Endothelial cell of hepatic sinusoid (primary cell): ENCODE data around the gene DNAH14.
"Not testable (repeated sequence)": the region's sequence is repeated elsewhere in the genome, so short reads cannot be mapped to it uniquely, and the experiment has no call there.

Source experiments
- in situ Hi-C: cut with HindIII; loops from 2 replicates; pipeline ENCODE4 v1.10.0; 2017; ENCODE audit warnings: low sequenced_read_pairs

The DNAH14 gene

GRCh38 chr1:224929335-224930237, at the start of gene DNAH14:
DNAH14 (plus strand) TSS chr1:224929675; CDS start chr1:224952703, 23,028 bp downstream.
- in situ Hi-C loops: no loop called here

GRCh38 chr1:224880593-224881307, 48.7 kb upstream of the DNAH14 start:
- in situ Hi-C loops: no loop called here

GRCh38 chr1:224881308-224881692, 48.2 kb upstream of the DNAH14 start:
- in situ Hi-C loops: not testable (repeated sequence)

- in situ Hi-C loops: no loop called here
These were observed 47.7 kb upstream of the DNAH14 start for GRCh38 chr1:224881762-224882211.

- in situ Hi-C loops: no loop called here
These were observed 47.2 kb upstream of the DNAH14 start for GRCh38 chr1:224882264-224882663.

DNA sequence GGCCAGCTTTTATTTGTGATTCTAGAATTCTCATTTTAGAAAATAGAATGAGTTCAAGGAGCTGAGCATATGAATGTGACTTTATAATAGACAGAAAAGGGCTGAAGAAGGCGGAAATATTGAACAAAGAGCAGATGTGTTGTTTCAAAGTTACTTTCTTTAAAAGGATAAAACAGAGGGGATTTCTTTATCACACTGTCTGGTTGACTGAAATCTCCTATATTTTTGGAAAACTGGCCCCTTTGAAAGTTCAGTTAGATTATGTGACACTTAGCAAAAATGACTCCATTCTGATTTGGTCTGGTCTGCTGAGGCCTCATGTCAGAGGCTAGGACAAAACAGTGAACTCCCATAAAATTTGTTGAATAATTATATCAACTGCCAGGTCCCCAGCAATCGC, 46.4 kb upstream of the DNAH14 start:
- in situ Hi-C loops: no loop called here

- in situ Hi-C loops: no loop called here
These were observed 45.1 kb upstream of the DNAH14 start for GRCh38 chr1:224884361-224884801.

GRCh38 chr1:224885376-224885775, 44.1 kb upstream of the DNAH14 start:
- in situ Hi-C loops: not testable (repeated sequence)

GRCh38 chr1:224894915-224895314, 34.6 kb upstream of the DNAH14 start:
- in situ Hi-C loops: no loop called here

- in situ Hi-C loops: no loop called here
These were observed 33.2 kb upstream of the DNAH14 start for GRCh38 chr1:224896130-224896781.

DNA sequence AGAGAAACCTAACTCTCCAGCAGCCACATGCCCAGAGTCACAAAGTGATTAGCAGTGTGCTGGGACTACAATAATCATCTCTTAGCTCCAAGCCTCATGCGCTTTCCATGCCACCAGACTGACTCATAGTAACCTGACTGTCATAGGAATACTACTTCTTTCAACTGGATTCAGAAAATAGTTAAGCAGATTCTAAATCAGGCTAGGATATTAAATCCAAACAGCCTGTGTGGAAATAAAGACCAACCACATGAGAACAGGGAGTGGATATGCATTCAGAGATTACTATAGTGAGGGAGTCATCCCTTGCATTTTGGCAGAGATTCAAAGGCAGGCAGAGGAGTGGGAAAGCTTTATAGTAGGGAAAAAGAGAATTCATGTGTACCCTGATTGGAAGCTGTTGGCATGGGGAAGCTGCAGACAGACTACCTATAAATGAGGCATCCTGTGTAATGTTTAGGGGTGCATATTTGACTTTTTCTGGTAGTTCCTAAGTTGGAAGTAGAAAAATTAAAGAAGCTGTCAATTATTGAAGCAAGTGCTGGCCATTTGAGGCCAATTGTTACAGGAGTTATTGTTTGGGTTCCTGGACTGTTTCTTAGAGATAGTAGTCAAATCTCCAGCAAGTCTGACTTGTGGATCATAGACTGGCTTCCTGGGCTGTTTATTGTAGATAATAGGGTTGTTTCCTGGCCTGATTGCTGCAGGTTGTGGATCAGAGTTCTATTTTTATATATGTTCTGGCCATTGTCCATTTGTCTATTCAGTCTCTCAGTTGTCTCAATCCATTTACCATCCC, 31.7 kb upstream of the DNAH14 start:
- in situ Hi-C loops: no loop called here

DNA sequence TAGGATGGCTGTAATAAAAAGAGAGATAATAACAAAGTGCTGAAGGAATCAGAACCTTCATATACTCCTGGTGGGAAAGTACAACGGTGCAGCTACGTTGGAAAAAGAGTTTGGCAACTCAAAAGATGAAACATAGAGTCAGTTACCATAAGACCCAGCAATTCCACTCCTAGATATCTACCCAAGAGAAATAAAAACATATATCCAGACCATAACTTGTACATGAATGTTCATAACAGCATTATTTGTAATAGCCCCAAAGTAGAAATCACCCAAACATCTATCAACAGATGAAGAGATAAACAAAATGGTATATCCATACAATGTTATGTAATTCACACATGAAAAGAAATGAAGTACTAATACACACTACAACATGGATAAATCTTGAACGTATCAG, 30.5 kb upstream of the DNAH14 start:
- in situ Hi-C loops: no loop called here

DNA sequence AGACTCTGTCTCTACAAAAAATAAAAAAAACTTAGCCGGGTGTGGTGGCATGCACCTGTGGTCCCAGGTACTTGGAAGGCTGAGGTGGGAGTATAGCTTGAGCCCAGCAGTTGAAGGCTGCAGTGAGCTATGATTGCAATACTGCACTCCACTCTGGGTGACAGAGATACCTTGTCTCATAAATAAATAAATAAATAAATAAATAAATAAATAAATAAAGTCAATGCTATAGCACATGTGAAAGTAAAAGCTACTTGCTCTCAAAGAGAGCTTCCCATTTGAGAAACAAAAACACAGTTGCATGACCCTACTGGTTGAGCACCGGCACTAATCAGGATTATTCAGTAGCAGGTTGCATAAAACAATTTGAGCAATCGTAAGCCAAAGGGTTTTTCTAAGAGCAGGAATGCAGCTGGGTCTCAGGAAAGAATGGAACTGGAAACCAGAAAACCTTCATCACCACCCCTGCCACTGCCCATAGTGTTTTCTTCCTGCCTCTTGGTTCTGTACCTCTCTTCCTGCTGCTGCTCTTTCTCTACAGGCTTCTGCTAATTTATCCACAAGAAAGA, 29.3 kb upstream of the DNAH14 start:
- in situ Hi-C loops: no loop called here

DNA sequence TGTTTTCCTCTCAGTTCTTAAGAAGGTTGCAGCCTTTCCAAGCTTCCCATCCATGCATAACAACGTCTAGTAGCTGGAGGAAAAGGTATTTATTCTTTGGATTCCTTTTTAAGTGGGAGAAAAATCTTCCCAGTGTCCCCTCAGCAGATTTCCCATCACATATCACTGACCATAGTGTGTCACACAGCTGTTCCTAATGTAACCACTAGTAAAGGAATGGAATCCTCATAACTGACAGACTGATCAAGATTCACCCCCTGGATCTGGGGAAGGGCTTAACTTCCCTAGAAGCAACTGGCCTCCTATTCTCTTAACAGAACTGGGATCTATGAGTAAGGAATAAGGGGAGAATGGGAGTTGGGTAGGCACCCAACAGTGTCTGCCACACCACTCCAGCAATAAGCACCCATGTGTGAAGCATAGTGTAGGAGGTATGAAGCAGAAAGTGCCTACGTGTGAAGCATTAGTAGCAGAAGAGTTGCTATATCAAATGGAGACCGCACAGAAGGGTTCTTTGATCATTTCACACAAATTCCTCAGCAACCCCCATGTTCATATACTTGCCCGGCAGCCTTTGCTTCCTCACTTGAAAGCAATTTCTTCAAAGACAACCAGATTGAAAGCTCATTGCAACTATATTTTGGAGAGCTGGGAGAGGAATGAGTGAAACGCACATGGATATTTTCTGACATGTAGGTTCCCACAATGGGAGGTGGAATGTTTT, 28.2 kb upstream of the DNAH14 start:
- in situ Hi-C loops: no loop called here

- in situ Hi-C loops: no loop called here
These were observed 25.5 kb upstream of the DNAH14 start for GRCh38 chr1:224903955-224904354.

DNA sequence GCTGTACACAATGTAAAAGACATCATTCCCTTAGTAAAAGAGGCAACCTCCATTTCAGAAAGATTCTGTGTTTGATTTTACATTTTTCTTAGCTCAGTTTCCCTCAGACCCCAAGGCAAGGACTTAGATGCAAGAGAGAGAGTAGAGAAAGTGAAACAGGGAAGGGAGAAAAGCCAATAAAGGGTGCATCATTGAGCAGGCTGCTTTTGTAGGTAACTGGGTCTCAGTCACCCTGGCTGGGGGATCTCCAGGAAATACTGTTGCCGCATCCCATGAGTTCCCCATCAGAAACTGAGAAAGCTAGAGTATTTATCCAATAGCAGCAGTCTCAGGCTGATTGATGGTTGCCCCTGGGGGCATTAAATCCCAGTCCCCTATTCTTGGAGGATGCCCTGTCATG, 23.1 kb upstream of the DNAH14 start:
- in situ Hi-C loops: no loop called here

DNA sequence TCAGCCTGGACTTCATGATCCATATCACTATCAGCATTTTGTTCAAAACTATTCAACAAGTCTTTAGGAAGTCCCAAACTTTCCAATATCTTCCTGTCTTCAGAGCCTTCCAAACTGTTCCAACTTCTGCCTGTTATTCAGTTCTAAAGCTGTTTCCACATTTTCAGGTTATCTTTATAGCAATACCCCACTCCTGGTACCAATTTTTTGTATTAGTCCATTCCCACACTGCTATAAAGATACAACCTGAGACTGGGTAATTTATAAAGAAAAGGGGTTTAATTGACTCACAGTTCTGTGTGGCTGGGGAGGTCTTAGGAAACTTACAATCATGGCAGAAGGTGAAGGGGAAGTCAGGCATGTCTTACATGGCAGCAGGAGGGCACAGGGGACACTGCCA, 18.3 kb upstream of the DNAH14 start:
- in situ Hi-C loops: no loop called here

GRCh38 chr1:224914292-224914900, 15.1 kb upstream of the DNAH14 start:
- in situ Hi-C loops: no loop called here

DNA sequence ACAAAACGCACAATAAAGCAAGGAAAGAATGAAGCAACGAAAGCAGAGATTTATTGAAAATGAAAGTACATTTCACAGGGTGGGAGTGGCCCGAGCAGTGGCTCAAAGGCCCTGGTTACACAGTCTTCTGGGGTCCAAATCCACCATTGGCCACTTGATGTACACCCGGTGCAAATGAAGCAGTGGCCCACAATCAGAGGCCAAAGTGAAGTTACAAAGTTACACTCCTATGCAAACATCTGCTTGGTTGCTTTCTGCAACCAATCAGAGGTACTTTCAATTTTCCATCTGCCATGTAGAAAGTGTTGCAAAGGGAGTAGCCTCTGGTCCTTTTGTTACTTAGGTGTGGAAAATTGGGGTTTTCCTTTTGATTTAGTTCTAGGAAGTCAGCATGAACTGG, 10.0 kb upstream of the DNAH14 start:
- in situ Hi-C loops: no loop called here
